ENCODE measurements around the gene IFRD2. TPM values are rescaled to one million over a fixed set of nuclear protein-coding genes. Genes with fewer than 3 reads are reported as not detected.

IFRD2 gene
- total RNA-seq, 1 experiment from 2014 or later: 89.5 TPM

DNA sequence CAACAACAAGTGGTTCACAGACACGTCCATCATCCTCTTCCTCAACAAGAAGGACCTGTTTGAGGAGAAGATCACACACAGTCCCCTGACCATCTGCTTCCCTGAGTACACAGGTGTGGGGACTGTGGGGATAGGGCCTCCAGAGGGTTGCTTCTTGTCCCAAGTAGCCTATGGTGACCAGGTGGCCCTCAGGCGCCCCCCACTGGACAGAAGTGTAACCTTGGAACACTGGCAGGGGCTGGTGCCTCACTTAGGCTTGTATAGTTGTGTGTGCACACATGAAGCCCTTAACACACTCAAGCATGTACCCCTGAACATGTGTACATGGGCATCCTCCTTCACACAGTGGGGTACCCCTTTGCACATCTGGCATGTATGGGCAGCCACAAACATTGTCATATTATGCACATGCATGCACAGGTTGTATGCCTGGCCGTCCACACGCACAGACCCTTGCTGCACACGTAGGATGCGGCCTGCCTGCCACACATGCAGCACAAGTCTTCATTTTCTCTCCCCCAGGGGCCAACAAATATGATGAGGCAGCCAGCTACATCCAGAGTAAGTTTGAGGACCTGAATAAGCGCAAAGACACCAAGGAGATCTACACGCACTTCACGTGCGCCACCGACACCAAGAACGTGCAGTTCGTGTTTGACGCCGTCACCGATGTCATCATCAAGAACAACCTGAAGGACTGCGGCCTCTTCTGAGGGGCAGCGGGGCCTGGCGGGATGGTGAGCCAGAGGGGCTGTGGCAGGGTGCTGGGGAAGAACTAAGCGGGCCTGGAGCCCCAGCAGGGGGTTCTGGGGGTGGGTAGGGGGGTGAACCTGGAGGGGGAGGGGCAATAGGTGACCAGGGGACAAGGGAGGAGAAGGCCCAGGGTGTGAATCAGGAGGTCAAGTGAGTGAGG is 35.0 kb downstream of the IFRD2 start:
- no peaks in the 10 kb centered on the region for H3K27me3 Mint-ChIP-seq (ENCODE audit: insufficient read depth, unreplicated experiment)
- peaks cover 14% of the 10 kb centered on the region for H3K4me1 ChIP-seq
- H3K4me3 ChIP-seq (ENCODE audit: low read depth, low read length): no peak overlapping the region
- no TSS peak for BruUV-seq (replicated peaks)
- no peak overlapping the region for H3K27ac Mint-ChIP-seq (ENCODE audit: unreplicated experiment)
- no peaks in the 10 kb centered on the region for H3K4me1 Mint-ChIP-seq (ENCODE audit: low read depth, unreplicated experiment)
- peaks cover 5% of the 10 kb centered on the region for H3K36me3 ChIP-seq (ENCODE audit: control insufficient read depth, insufficient read depth, low read length)
- no peaks in the 10 kb centered on the region for H3K27me3 ChIP-seq (replicated peaks; ENCODE audit: control insufficient read depth, insufficient read depth, low read length)
- ChIA-PET POLR2A (no interaction called here), CTCF (interaction anchor here (1.2 to 1.9 kb wide), 2 partner anchors 11 to 42 kb away, joined by 4 to 5 read pairs; partner anchors contain the start of genes HYAL3 and NAA80)
- no peak overlapping the region for H3K4me3 Mint-ChIP-seq (ENCODE audit: unreplicated experiment)
- peaks cover 20% of the 10 kb centered on the region for H3K36me3 Mint-ChIP-seq (ENCODE audit: insufficient read depth, unreplicated experiment)
- H3K9me3 ChIP-seq: no peaks in the 10 kb centered on the region
- DNase-seq: peak; percentile 65 to 72
- intact Hi-C loops (cut with micrococcal nuclease; ENCODE audit: unreplicated experiment): loop anchor here (1.0 to 2.0 kb wide), 2 partner anchors 16 to 30 kb away; no protein-coding TSS in a partner anchor
- H3K9me3 Mint-ChIP-seq (ENCODE audit: unreplicated experiment): no peaks in the 10 kb centered on the region
- TF ChIP-seq, protein P1, sequence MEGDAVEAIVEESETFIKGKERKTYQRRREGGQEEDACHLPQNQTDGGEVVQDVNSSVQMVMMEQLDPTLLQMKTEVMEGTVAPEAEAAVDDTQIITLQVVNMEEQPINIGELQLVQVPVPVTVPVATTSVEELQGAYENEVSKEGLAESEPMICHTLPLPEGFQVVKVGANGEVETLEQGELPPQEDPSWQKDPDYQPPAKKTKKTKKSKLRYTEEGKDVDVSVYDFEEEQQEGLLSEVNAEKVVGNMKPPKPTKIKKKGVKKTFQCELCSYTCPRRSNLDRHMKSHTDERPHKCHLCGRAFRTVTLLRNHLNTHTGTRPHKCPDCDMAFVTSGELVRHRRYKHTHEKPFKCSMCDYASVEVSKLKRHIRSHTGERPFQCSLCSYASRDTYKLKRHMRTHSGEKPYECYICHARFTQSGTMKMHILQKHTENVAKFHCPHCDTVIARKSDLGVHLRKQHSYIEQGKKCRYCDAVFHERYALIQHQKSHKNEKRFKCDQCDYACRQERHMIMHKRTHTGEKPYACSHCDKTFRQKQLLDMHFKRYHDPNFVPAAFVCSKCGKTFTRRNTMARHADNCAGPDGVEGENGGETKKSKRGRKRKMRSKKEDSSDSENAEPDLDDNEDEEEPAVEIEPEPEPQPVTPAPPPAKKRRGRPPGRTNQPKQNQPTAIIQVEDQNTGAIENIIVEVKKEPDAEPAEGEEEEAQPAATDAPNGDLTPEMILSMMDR (IDR thresholded peaks at IDR 0.05; ENCODE audit: insufficient read depth in 1 of 2, low read depth in 1 of 2, low read length in 1 of 2, severe bottlenecking in 1 of 2, unreplicated experiment in 1 of 2): peak; percentile 56 to 63

DNA sequence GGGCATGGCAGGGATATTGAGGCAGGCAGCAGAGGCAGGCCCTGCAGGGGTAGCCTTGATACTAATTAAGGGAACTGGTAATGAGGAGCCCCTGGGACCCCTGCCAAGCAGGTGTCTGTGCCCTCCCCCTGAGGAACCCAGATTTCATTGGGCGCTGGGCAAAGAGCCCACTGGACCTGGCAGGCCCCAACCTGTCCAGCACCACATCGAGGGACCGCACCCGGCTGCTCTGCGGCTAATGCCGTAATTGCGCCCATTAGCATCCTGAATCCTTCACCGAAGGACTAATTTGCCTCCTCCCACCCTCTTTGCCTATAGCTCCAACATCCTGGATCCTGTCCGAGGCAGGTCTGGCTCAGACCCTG is 37.0 kb downstream of the IFRD2 start:
- no TSS peak for BruUV-seq (replicated peaks)
- Mint-ChIP-seq H3K36me3 (ENCODE audit: insufficient read depth, unreplicated experiment) (peaks cover 29% of the 10 kb centered on the region), H3K27me3 (ENCODE audit: insufficient read depth, unreplicated experiment) (no peaks in the 10 kb centered on the region), H3K27ac (ENCODE audit: unreplicated experiment) (no peak overlapping the region), H3K4me1 (ENCODE audit: low read depth, unreplicated experiment) (no peaks in the 10 kb centered on the region), H3K4me3 (ENCODE audit: unreplicated experiment) (no peak overlapping the region), H3K9me3 (ENCODE audit: unreplicated experiment) (no peaks in the 10 kb centered on the region)
- no peak for DNase-seq
- ChIA-PET POLR2A (interaction anchor here (1.1 kb wide), 1 partner anchor 20 kb away, joined by 9 read pairs; the partner anchor contains the start of gene GNAI2), CTCF (interaction anchor here (1.9 kb wide), 1 partner anchor 9 kb away, joined by 5 read pairs; no protein-coding TSS in a partner anchor)
- Histone ChIP-seq H3K27me3 (replicated peaks; ENCODE audit: control insufficient read depth, insufficient read depth, low read length) (no peaks in the 10 kb centered on the region), H3K36me3 (ENCODE audit: control insufficient read depth, insufficient read depth, low read length) (peaks cover 5% of the 10 kb centered on the region), H3K4me3 (ENCODE audit: low read depth, low read length) (no peak overlapping the region), H3K4me1 (peaks cover 4% of the 10 kb centered on the region), H3K9me3 (no peaks in the 10 kb centered on the region)
- TF ChIP-seq, protein P1 (IDR thresholded peaks at IDR 0.05; ENCODE audit: insufficient read depth in 1 of 2, low read depth in 1 of 2, low read length in 1 of 2, severe bottlenecking in 1 of 2, unreplicated experiment in 1 of 2): no peak
- intact Hi-C loops (cut with micrococcal nuclease; ENCODE audit: unreplicated experiment): no loop called here

DNA sequence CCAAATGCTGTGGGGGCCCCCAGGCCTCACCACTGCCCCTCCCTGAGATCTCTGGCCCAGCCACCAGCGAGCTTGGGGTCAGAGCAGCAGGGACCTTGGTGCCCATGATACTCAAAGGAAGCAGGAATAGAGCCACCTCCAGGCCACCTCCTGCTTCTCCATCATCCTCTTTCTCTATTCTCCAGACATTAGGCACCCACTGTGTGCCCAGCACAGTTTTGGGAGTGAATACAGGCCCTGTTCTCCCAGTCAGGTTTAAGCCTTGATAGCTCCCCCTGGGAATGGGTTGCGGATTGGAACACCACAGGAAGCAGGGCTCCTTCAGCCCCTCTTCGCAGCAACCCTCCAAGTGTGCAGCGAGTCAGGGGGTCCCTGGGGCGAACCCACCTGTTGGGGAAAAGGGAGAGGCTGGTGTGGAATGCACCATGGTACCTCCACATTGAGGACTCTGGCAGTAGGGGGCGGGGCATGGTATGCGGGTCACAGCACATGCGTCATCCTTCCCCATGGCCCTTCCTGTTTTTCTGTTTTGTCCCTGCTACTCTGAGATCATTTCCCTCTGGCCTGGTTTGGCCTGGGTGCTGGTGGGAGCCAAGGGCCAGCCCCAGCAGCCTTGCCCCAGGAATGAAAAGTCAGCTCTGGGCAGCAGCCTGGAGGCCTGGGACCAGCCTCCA is 37.5 kb downstream of the IFRD2 start:
- no peaks in the 10 kb centered on the region for H3K9me3 Mint-ChIP-seq (ENCODE audit: unreplicated experiment)
- no peaks in the 10 kb centered on the region for H3K4me1 Mint-ChIP-seq (ENCODE audit: low read depth, unreplicated experiment)
- H3K27me3 ChIP-seq (replicated peaks; ENCODE audit: control insufficient read depth, insufficient read depth, low read length): no peaks in the 10 kb centered on the region
- BruUV-seq (replicated peaks): no TSS peak
- TF ChIP-seq, protein P1 (IDR thresholded peaks at IDR 0.05; ENCODE audit: insufficient read depth in 1 of 2, low read depth in 1 of 2, low read length in 1 of 2, severe bottlenecking in 1 of 2, unreplicated experiment in 1 of 2): no peak
- no peak overlapping the region for H3K27ac Mint-ChIP-seq (ENCODE audit: unreplicated experiment)
- H3K27me3 Mint-ChIP-seq (ENCODE audit: insufficient read depth, unreplicated experiment): no peaks in the 10 kb centered on the region
- intact Hi-C loops (cut with micrococcal nuclease; ENCODE audit: unreplicated experiment): no loop called here
- H3K4me3 ChIP-seq (ENCODE audit: low read depth, low read length): no peak overlapping the region
- no peak overlapping the region for H3K4me3 Mint-ChIP-seq (ENCODE audit: unreplicated experiment)
- peaks cover 2% of the 10 kb centered on the region for H3K4me1 ChIP-seq
- ChIA-PET CTCF (interaction anchor here (1.9 kb wide), 1 partner anchor 8 kb away, joined by 5 read pairs; no protein-coding TSS in a partner anchor), POLR2A (no interaction called here)
- H3K36me3 Mint-ChIP-seq (ENCODE audit: insufficient read depth, unreplicated experiment): peaks cover 25% of the 10 kb centered on the region
- DNase-seq: no peak
- peaks cover 5% of the 10 kb centered on the region for H3K36me3 ChIP-seq (ENCODE audit: control insufficient read depth, insufficient read depth, low read length)
- no peaks in the 10 kb centered on the region for H3K9me3 ChIP-seq

Data from Caco-2 (cell line).